Activated CD8-positive, alpha-beta memory T cell treated with anti-CD3 and anti-CD28 coated beads for 36 hours (primary cell): ENCODE data around the gene ZGRF1. TPM values are rescaled to one million over a fixed set of nuclear protein-coding genes. Genes with fewer than 3 reads are reported as not detected.
"Not testable (repeated sequence)": the region's sequence is repeated elsewhere in the genome, so short reads cannot be mapped to it uniquely, and the experiment has no call there.

Source experiments
- CTCF ChIA-PET: fragments of 350-600 bp; sonication (Branson Sonifier 250); formaldehyde crosslinking; loops from one replicate; lab custom pipeline; 2021; ENCODE audit warnings: antibody characterized with exemption; lab: Charles Lee
- POLR2A ChIA-PET: fragments of 350-600 bp; sonication (Branson Sonifier 250); formaldehyde crosslinking; loops from one replicate; lab custom pipeline; 2021; ENCODE audit warnings: antibody characterized with exemption; lab: Charles Lee
- total RNA-seq, 2 experiments: library from RNA; stranded (reverse); gene quantifications; one replicate each; pipeline ENCODE4 v1.2.3, GENCODE V29; 2021

The ZGRF1 gene
- total RNA-seq, 2 experiments from 2014 or later = 32.2 to 32.9 TPM

DNA sequence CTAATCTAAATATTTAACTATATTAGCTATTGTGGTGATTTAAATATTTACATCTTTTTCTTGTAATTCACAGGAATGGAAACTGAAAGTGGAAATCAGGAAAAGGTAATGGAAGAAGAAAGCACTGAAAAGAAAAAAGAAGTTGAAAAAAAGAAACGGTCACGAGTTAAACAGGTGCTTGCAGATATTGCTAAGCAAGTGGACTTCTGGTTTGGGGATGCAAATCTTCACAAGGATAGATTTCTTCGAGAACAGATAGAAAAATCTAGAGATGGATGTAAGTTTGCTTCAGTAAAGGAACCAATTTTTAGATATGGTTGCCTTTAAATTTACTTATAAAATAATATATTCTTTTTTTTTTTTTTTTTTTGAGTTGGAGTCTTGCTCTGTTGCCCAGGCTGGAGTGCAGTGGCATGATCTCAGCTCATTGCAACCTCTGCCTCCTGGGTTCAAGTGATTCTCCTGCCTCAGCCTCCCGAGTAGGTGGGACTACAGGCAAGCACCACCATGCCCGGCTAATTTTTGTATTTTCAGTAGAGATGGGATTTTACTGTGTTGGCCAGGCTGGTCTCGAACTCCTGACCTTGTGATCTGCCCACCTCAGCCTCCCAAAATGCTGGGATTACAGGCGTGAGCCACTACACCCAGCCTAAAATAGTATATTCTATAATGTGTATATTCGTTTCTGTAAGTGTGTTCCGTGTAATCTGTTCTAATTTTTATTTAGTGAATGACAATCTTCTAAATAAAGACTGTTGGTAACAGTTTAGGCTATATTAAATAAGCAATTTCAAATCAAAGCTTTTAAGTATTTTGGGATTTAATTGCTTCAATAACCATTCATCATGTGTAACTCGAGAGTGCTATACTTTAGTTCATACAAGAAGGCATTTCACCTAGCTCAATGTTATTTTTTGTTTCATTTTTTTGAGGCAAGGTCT, 8.2 kb upstream of the ZGRF1 start:
- CTCF ChIA-PET, POLR2A ChIA-PET: not testable (repeated sequence)

DNA sequence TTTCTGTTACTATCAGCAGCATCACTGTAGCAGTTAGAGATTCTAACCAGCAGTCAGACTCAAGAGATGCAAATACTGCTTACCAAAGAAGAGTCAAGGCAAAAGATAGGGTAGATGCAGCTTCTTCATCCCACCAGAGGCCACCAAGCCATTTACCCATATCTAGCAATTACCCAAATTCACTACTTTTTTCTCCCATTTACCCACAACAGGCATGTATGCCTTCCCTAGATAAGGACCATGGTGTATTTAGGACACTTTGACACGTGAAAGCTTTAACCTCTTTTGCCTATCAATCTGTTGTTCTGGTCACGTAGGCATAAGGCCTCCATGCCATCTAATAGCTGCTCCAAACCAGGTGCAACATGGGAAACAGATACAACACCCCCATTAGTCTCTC, 5.8 kb upstream of the ZGRF1 start:
- CTCF ChIA-PET = no interaction called here
- POLR2A ChIA-PET = no interaction called here

DNA sequence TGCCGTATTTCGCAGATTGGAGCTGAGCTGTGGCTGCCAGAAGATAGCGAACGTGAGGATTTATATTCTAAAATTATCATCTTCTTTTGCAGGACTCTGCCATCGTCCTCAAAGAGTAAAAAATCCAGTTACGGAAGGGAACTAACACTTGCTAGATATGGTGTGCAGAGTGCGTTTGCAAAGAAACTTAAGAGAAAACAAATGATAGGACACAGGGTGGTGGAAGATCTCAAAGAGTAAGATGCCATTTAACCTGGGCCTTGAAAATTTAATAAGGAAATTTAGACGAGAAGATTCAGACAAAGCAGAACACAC, 800 bp upstream of the ZGRF1 start:
- ChIA-PET POLR2A (no interaction called here), CTCF (interaction anchor here (1.0 to 2.8 kb wide), 2 partner anchors 99 to 128 kb away, joined by 3 to 8 read pairs; no protein-coding TSS in a partner anchor)

DNA sequence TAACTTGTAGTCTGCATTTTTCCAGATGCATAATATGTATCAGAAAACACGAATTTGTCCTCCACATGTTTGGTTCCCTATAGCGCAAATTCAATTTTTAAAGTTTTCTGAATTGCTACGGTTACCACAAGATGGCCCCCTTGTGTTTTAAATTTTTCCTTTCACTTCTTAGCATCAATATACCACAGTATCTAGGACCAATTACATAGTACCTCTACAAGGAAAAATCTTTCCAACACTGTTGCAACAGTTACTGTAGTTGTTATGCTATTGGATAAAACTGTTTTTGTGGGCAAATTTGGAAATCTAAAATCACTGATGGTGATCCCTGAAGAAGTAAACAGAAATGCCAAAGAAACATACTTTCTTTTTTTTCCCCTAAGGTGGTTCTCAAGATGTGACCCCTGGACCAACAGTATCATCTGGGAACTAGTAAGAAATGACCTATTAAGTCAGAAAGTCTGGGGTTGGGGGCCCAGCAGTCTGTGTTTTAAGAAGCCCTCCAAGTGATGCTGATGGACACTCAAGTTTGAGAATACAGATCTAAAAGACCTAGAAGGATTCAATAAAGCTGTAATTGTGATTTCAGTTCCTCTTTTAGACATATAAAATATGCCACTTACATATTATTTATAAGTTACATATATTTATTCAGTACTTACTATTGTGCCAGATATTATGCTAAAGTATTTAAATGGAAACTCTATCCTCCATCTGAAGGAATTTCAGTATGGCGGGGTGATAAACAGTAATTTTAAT, 3.1 kb downstream of the ZGRF1 start:
- POLR2A ChIA-PET = no interaction called here
- CTCF ChIA-PET = interaction anchor here (1.2 kb wide), 1 partner anchor 129 kb away, joined by 3 read pairs; no protein-coding TSS in a partner anchor

DNA sequence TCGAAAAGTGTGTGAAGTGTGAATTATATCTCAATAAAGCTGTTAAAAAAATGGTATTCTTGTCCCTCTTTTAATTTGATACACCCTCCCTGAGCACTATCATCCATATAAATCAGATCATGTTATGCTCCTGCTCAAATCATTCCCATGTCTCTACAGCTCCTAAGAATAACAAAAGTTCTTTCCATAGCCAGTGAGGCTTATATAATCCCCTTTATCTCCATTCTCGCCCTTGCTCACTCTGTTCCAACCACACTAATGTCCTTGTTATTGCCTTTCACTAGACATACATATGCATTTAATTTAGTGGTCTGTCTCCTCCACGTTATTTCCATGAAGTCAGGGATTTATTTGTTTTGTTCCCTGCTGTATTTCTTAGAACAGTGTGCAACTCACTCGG, 10.5 kb downstream of the ZGRF1 start:
- ChIA-PET CTCF (no interaction called here), POLR2A (no interaction called here)

DNA sequence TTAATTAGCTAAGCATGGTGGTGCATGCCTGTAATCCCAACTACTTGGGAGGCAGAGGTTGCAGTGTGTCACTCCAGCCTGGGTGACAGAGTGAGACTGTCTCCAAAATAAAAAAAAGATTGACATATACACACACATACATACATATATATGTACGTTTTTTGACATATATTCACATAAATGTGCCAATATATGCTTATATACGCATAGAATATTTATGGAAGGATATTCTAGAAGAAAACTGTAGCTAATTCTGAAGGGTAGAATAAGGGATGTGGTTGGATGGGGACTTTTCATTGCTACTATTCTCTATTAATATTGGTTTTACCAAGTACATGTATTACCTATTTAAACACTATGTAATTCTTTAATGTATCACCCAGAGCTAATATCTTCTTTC, 19.7 kb downstream of the ZGRF1 start:
- CTCF ChIA-PET = no interaction called here
- POLR2A ChIA-PET = no interaction called here

DNA sequence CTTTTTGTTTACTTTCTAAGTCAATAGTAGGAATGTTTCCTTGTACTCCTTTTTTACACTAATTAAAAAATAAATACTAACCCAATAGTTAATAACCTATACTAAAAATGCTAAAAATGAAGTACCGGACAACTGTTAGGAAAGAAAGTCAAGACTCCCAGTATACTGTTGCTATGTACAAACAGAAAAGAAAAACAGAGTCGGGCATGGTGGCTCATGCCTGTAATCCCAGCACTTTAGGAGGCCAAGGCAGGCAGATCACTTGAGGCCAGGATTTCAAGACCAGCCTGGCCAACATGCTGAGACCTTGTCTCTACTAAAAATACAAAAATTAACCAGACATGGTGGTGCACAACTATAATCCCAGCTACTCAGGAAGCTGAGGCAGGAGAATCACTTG, 23.9 kb downstream of the ZGRF1 start:
- POLR2A ChIA-PET, CTCF ChIA-PET: not testable (repeated sequence)

DNA sequence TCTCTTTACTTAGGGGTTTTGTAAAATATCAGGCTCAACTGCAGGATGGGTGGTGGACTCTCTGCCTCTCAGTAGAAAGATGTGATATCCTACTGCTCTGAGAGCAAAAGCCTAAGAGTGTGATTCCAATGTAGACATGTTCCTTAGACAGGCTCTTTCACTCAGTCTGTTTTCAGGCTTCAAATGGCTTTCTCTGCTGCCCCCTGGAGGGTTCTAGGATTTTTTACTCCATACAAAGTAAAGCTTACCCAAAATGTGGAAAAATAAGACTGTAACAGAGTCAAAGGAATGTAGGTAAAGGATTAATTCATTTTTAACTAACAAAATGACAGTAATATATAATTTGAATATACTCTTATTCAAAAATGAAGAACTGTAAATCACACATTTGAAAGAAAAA, 32.1 kb downstream of the ZGRF1 start:
- ChIA-PET POLR2A (no interaction called here), CTCF (no interaction called here)

DNA sequence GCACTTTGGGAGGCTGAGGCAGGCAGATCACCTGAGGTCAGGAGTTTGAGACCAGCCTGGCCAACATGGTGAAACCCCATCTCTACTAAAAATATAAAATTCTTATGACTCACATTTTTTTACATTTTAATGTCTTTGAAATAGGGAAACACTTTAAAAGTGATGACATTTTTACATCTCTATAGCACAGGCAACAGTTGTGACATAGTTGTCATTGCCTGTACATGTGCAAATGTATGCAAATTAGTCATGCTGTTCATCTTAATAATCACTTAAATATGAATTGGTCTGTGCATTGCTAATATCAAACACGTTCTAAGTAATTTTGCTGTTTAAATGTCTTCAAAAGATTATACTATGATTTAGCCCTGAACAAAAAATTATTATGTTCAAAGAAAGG, 41.7 kb downstream of the ZGRF1 start:
- CTCF ChIA-PET = no interaction called here
- POLR2A ChIA-PET = no interaction called here

DNA sequence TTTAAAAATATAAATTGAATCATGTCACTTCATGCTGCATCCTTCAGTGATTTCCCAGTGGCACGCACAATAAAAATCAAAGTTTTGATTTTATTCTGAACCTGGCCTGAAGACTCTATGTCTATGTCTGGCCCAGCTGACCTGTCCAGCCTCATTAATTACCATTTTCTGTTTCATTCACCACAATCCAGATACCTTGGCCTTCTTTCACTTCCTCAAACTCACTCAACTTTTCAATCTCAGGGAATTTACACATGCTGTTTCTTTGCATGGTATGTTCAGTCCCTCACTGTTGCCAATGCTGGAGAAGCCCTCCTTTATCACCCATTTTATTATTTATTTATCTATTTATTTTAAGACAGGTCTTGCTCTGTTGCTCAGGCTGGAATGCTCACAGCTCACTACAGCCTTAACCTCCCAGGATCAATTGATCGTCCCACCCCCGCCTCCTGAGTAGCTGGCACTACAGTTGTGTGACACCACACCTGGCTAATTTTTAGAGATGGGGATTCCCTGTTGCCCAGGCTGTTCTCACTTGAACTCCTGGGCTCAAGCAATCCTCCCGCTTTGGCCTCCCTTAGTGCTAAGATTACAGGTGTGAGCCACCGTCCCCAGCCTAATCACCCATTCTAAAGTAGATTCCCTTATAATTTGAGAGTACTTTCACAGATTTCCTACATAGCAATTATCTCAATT, 43.1 kb downstream of the ZGRF1 start:
- CTCF ChIA-PET = interaction anchor here (0.5 kb wide), 1 partner anchor 85 kb away, joined by 3 read pairs; no protein-coding TSS in a partner anchor
- POLR2A ChIA-PET = interaction anchor here (0.6 kb wide), 1 partner anchor 233 kb away, joined by 3 read pairs; no protein-coding TSS in a partner anchor

DNA sequence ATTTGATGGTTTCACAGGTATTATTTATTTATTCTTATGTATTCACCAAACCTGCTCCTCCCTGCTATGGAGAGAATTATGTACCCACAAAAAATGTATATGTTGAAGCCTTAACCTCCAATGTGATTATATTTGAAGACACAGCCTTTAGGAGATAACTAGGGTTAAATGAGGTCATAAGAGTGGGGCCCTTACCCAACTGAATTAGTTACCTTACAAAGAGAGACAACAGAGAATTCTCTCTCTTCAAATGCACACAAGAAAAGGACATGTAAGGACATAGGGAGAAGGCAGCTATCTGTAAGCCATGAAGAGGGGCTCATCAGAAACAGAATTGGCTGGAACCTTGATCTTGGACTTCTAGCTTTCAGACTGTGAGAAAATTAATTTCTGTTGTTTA, 44.0 kb downstream of the ZGRF1 start:
- ChIA-PET POLR2A (no interaction called here), CTCF (no interaction called here)

DNA sequence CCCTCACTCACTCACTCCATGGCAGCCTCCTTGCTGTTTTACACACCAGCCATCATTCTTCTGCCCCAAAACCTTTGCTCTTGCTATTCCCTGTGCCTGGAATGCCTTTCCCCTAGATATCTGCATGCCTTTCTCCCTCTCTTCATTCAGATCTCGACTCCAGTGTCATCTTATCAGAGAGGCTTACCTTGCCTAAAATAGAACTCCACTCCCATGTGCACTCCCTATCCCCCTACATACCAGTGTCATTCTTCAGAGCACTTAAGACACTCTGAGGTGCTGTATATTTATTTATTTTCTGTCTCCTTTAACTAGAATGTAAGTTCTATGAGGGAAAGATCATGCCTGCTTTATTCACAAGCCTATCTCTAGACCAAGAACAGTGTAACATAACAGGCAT, 45.1 kb downstream of the ZGRF1 start:
- POLR2A ChIA-PET = no interaction called here
- CTCF ChIA-PET = no interaction called here

DNA sequence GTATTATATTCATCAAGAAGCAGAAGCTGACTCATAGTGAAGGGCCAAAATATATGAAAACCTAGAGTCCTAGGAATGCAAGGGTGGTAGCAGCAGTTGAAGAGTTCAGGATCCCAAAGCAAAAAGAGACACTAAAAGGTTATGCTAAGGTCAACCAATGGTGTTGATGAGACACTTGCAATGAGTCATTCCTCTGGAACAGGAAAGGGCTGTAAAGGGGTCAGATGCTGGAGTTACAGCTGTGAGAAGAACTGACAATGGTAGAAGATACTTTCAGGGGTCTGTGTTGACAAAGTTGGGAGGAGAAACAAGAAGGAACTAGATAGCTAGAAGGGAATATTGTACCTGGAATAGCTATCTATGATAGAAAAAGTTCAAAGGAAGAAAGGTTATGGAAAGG, 47.5 kb downstream of the ZGRF1 start:
- ChIA-PET POLR2A (no interaction called here), CTCF (no interaction called here)

DNA sequence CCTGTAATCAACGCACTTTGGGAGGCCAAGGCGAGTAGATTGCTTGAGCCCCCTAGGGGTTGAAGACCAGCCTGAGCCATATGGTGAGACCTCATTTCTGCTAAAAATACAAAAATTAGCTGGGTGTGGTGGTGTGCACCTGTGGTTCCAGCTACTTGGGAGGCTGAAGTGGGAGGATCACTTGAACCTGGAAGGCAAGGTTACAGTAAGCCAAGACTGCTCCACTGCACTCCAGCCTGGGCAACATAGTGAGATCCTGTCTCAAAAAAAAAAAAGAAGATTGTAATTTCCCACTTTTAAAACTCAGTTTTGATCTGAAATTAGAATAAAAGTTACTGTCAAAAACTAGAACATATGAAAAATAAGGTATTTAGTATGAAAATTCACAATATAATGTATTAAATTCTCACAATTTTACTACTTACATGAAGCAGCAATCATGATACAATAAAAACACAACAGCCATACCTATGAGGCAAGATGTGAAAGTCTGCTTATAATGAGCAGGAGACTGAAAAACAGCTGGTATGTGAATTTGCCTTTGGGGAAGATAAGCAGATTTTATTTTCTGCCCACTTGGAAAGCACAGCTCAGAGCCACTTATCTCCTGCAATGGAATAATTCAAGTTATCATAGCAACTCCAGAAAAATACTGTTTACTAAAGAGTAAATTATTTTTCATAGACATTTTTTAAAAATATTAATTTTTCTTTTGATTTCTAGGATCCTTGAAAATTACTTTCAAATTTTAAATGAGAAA, 50.6 kb downstream of the ZGRF1 start:
- POLR2A ChIA-PET = no interaction called here

DNA sequence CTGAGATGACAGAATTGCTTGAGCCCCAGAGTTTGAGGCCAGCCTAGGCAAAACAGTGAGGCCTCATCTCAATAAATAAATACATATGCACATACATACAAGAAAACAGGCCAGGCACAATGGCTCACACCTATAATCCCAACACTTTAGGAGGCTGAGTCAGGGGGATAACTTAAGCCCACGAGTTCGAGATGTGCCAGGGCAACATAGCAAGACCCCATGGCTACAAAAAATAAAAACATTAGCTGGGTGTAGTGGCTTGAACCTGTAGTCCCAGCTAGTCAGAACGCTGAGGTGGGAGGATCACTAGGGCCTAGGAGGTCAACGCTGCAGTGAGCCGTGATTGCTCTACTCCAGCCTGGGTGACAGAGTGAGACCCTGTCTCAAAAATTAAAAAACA, 69.2 kb downstream of the ZGRF1 start:
- CTCF ChIA-PET = no interaction called here
- POLR2A ChIA-PET = no interaction called here

More for the DNA sequence above, 50.6 kb downstream of the ZGRF1 start:
- CTCF ChIA-PET = no interaction called here

DNA sequence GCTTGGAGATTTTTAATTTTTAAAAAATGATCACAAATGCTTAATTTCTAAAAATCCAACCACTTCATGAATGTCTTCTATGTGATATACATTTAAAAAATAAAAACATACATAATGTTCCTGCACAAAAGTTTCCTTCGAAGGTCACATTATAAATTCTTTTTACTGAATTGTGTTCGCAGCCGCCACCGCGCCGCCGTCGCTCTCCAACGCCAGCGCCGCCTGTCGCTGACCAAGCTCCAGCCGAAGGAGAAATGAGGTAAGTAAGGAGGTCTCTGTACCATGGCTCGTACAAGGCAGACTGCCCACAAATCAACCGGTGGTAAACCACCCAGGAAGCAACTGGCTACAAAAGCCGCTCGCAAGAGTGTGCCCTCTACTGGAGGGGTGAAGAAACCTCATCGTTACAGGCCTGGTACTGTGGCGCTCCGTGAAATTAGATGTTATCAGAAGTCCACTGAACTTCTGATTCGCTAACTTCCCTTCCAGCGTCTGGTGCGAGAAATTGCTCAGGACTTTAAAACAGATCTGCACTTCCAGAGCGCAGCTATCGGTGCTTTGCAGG, 71.9 kb downstream of the ZGRF1 start:
- CTCF ChIA-PET = no interaction called here

DNA sequence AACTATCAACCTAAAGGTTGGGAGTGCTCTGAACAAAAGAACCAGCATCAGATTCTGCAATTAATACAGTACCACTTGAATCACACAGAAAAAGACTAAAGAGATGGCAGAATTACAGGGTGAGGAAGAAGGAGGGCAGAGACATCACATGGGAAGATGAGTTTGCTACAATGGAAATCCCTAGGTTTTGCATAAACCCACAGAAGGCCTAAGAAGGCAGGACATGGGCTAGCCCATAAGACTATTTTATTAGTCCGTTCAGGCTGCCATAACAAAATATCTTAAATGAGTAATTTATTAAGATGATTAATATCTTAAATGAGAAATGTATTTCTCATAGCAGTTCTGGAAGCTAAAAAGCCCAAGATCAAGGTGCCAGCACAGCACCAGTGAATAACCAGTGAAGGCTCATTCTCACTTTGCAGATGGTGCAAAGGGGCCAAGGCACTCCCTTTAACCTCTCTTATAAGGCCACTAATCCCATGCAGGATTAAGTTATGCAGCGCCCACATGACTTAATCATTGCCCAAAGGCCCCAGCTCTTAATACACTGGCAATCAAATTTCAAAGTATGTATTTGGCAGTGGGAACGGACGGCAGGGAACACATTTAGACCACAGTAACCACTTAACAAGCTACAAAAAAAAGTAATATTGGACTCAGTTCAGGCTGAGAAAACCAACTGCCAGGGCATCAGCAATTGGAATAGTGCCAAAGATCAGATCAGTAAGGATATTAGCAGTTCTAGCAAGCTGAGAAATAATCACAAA, 73.1 kb downstream of the ZGRF1 start:
- ChIA-PET POLR2A (no interaction called here), CTCF (no interaction called here)

More for the DNA sequence above, 71.9 kb downstream of the ZGRF1 start:
- POLR2A ChIA-PET = no interaction called here

DNA sequence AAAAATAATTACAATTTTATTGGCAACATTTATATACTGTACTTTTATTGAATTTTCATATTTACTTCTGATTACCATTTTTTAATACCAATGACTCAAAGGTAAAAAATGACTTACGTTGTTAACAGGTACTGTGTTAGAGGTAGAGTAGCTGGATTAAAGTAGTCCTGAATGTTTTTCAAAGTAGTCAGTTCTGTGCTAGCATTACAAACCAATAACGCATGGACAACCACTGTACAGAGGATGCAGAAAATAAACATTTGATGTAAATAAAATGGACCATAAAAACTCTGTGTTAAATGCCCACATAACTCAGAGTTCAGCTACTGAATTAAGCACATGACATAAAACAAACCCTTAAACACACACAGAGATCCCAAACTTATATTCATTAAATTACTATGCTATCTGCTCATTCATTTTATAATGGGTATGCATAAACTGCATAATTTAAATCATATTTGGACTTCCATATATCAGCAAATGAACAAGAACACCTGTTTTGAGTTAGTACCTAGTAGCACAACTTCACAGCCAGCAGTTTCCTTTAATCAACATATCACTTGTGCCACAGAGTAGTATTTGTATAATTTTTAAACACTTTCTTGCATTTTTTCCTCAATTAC, 74.3 kb downstream of the ZGRF1 start:
- ChIA-PET CTCF (no interaction called here), POLR2A (no interaction called here)
